Activated CD8-positive, alpha-beta memory T cell treated with anti-CD3 and anti-CD28 coated beads, Interleukin-2, amount 50 U/mL, for 48 hours (primary cell): ENCODE data around the gene SLC7A6OS.

Experiments
- DNase-seq: peaks from one replicate; pipeline ENCODE4 v3.0.0-alpha.2; 2020

The SLC7A6OS gene

DNA sequence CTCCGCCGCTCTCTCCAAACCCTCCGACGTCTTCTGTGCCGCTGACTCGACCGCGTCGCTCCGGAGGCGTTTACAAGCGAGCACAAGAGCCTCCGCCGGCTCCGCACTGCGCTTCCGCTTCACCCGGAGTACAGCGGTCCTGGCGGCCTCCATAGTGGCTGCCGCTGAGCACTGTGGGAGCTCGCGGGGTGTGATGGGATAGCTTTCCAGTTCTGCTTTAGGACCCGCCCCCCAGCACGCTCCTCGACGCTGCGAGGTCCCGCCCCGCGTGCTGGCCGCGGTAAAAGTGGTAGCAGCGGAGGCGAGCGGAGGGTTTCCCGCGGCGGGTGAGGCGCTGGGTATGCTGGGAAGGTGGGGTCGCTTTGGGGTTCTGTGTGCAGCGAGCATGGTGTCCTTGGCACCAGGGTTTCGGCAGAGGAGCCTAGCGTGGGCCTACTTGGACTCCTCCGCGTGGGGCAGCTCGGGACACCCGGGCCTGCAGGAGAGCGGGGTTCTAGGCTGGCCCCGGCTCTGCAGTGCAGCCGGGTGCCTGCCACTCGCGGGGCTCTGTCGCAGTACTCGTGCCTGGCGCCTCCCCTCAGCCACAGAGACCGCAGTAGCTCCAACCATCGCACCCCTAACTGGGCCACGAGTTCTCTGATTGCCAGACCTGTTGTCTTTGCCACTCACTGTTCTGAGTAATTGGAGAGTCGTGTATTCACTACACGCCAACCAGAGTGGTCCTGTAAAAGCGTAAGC lies at the start of gene SLC7A6OS, which contains the start of gene PRMT7:
Gene SLC7A6OS (minus strand): TSS at position 173 of the 738 bp plus-strand sequence. CDS start 20 bp downstream, at position 153.
Gene PRMT7 (plus strand): TSS at position 246 of the 738 bp plus-strand sequence. CDS start 4,961 bp downstream, outside the sequence.
- peak; percentile 92 for DNase-seq

- DNase-seq: no peak
Observed at GRCh38 chr16:68359398-68360191, 48.8 kb upstream of the SLC7A6OS start.

DNA sequence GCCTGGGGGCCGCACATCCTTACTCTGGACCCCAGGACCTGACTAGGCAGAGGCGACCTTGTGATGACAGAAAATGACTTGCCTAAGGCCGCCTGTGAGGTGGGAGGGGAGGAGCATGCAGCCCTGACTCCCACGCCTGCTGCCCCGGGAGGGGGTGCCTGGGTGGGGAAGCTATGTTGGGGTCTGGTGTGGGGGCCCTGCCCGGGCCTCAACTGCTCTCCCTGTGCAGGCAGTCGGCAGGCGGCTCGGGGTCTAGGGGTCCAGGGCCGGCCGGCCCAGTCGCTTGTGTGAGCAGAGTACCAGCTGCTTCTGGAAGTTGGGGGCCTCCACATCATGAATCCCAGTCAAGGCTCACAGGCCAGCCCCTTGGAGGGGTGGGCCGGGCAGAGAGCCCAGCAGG lies 48.2 kb upstream of the SLC7A6OS start:
- no peak for DNase-seq

- no peak for DNase-seq
Observed at GRCh38 chr16:68357923-68358322, 47.2 kb upstream of the SLC7A6OS start.

GRCh38 chr16:68357521-68357922 lies 46.8 kb upstream of the SLC7A6OS start:
- DNase-seq: no peak

GRCh38 chr16:68356919-68357286 lies 46.2 kb upstream of the SLC7A6OS start:
- no peak for DNase-seq

- peak; percentile 82 for DNase-seq
Observed at GRCh38 chr16:68356249-68356918, 45.6 kb upstream of the SLC7A6OS start.

GRCh38 chr16:68355447-68356248 lies 44.9 kb upstream of the SLC7A6OS start:
- peak; percentile 57 for DNase-seq

DNA sequence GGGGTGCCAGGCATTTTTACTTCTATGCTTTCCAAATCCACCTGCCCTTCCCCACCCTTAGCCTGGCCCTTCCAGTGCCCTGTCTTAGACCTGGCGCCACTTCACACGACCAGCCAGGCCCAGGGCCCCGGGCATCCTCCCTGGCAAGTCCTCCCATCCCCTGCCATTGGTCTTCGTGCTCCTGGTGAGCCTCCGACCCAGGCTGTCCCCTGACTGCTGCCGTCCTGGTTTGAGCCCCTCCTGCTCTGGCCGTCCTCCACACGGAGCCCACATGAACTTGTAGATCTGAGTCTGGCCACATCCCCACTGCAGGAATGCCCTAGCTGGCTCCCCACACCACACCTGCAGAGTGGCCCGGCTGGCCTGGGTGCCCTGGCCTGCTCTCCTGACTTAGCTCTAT lies 44.1 kb upstream of the SLC7A6OS start:
- no peak for DNase-seq

DNA sequence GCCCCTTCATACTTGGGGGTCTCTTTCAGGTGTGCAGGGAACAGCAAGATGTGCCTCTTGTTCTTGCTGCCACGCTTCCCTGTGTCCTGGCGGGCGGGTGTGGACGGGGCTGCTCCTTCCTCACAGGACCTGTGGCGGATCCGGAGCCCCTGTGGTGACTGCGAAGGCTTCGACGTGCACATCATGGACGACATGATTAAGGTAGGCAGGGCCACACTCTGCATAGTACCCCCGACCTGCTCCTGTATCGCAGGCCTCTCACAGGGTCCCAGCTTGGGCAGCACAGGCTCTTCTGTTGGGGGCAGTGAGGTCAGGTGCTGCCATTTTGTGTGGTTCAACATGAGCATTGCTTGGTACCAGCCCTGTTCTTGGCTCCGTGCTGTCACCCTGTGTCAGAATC lies 42.6 kb upstream of the SLC7A6OS start:
- no peak for DNase-seq

- no peak for DNase-seq
Observed at GRCh38 chr16:68351991-68352431, 41.3 kb upstream of the SLC7A6OS start.

DNA sequence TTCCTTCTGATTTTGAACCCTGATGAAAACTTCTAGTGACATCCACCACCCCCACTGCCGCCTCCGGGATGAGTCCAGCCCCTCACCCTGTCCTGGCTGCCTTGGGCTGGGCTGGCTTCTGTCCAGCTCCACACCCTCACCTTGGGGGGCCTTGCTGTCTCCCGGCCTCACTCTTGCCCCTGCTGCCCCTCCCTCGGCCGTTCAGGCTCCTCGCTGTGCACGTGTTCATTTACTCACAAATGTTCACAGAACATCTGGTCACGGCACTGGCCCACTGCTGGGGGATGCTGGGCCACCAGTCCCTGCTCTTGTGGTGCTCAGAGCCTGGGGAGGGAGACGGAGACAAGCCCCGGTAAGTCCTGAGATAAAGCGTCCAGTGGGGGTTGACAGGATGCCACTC lies 40.7 kb upstream of the SLC7A6OS start:
- no peak for DNase-seq

DNA sequence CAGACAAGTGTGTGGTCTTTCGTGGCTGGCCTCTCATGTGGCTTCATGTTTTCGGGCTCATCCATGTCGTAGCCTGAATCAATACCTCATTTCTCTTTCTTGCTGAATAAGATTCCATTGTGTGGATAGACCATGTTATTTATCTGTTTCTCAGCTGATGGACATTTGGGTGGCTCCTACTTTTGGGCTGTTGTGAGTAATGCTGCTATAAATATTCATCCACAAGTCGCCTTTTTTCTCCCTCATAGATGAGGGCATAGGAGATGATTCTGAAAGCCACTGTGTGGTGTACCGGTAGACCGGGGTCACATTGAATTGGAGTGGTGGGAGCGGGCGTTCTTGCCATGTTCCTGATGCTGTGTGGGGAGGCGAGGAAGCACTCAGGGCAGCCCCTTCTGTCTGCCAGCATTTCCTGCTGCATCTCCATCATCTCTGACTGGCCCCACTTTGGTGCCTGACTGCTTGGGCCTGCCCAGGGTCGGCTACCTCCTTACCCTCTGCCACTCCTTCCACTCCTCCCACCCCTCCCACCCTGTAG lies 40.1 kb upstream of the SLC7A6OS start:
- DNase-seq: no peak

DNA sequence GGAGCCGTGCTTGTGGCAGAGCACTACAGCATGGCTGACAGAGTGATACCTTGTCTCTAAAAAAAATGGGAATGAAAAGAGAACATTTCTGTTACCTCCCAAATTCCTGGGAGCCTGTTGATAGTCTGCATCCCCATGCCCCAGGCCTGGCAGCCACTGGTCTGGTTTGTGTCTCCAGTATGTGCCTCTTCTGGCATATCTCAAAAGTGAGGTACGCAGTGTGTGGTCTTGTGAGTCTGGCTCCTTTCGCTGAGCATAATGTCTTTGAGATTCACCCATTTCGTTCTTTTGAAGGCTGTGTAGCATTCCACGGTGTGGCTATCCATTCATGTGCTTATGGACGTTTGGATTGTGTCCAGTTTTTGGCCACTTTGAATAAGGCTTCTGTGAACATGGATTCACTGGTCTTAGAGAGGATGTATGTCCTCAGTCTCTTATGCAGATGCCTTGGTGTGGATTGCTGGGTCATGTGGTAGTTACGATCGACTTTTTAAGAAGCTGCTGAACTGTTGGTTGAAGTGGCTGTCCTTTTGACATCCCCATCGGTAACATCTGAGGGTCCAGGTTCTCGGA lies 39.2 kb upstream of the SLC7A6OS start:
- DNase-seq: no peak

DNA sequence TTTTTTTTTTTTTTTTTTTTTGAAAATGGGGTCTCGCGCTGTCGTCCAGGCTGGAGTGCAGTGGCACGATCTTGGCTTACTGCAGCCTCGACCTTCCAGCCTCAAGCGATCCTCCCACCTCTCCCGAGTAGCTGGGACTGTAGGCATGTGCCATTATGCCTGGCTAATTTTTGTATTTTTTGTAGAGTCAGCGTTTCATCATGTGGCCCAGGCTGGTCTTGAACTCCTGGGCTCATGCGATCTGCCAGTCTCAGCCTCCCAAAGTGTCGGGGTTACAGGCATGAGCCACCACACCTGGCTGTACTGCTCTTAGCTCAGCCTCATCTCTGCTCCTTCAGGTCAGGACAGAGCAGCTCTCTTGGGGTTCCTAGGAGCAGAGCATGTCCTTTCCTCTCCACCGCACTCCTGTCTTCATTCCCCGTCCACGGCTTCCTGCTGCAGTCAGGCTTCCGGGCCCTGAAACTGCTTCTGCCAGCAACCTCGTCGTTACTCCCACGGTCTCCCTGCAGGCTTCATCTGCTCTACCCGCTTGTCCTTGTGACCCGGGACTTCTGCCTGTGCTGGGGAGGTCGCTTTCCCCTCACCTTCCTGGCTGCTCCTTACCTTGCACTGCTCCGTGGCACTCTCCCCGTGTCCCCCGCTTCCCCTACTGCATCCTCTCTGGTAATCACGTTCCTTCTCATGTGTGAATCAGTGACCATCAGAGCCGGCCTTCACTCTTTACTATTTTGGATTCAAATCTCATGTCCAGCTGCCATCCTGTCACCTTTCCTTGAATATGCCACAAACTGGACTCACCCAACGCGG lies 38.1 kb upstream of the SLC7A6OS start:
- no peak for DNase-seq

DNA sequence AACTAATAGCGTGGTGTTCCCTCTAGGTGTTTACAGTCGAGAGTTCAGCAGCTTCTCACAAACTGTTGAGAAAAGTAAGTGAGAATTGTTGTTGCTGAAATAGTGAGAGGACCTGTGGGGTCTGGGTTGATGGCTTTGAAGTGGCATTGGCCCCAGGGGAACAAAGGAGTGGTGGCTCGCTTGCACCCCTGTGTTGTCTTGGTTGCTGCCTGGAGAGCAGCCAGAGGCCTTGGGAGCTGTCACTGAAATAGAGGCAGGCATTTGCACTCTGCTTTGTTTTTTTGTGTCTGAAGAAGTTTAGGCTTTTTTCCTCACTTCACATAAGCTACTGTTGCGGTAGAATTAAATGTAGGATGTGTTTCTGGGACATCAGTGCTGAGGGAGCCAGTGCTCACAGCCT lies 36.9 kb upstream of the SLC7A6OS start:
- no peak for DNase-seq

- DNase-seq: no peak
Observed at GRCh38 chr16:68346892-68347480, 36.2 kb upstream of the SLC7A6OS start.

- no peak for DNase-seq
Observed at GRCh38 chr16:68345958-68346635, 35.4 kb upstream of the SLC7A6OS start.

DNA sequence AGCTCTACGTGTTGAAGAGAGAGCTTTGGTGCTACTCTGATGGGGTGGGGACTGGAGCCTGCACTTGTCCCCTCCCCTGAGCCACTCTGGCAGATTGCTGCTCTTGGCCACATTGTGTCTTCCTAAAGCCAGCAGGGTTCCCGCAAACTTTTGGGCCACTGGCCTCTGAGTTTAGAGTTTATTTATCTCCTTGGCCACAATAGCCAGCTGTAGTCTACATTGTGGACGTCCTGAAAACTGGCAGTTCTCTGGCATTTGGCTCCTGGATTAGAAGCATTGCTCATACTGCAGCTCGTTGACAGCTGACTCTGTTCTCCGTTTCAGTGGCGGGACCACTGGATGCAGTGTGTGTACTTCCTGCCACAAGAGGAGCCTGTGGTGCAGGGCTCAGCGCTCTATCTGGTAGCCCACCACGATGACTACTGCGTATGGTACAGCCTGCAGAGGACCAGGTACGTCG lies 34.6 kb upstream of the SLC7A6OS start:
- no peak for DNase-seq

GRCh38 chr16:68344252-68344651 lies 33.5 kb upstream of the SLC7A6OS start:
- no peak for DNase-seq
